ENCODE results near the gene PRKCB. TPM values are rescaled to one million over a fixed set of nuclear protein-coding genes. Genes with fewer than 3 reads are reported as not detected.

PRKCB gene
- total RNA-seq, 1 donor from 2014 or later: 12.7 TPM

DNA sequence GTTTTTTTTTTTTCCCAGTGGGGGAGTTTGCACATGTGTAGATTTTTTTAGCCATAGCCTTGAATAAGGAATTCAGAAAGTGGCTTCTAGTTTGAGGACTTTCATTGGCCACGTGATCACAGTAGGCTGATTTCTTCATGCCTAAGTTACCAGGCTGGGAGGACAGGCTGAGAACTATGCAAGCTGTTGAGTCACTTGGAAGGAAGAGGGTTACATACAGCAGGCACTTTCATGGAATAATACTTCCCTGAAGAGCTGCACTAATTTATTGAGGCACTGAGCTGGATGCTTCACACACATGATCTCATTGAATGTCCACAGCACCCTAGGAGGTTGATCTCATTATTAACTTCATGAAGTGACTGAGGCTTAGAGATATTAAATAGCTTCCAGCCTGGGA lies 22.8 kb downstream of the PRKCB start:
- DNase-seq (ENCODE audit: low spot score) (no peak), ATAC-seq (no peak)
- intact Hi-C loops (cut with DNase I): loop anchor here (10.0 kb wide), 1 partner anchor 266 kb away; no protein-coding TSS in a partner anchor

DNA sequence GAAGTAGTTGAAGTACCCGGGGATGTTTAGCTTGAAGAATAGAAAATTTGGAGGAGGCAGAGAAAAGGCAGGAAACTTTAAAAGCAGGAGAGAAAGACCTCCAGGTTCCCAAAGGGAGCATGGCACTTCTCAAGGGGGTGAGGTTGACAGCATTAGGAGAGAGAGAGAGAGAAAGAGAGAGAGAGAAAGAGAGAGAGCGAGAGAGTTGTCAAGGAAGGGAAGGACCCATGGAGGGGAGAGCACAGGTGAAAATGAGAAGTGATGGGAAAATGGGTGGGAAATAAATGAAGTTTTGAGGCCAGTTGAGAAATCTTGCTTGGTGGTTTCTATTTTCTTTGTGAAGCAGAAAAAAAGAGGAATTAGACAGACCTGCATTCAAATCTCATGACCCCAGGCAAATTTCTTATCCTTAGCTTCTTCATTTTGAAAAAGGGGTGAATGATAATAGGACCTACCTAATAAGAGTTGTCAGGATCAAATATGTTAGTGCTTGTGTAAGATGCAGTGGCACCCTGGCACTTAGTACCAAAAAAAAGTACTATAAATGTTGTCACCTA lies 24.0 kb downstream of the PRKCB start:
- DNase-seq (ENCODE audit: low spot score): no peak
- ATAC-seq: no peak
- intact Hi-C loops (cut with DNase I): loop anchor here (10.0 kb wide), 1 partner anchor 265 kb away; no protein-coding TSS in a partner anchor

DNA sequence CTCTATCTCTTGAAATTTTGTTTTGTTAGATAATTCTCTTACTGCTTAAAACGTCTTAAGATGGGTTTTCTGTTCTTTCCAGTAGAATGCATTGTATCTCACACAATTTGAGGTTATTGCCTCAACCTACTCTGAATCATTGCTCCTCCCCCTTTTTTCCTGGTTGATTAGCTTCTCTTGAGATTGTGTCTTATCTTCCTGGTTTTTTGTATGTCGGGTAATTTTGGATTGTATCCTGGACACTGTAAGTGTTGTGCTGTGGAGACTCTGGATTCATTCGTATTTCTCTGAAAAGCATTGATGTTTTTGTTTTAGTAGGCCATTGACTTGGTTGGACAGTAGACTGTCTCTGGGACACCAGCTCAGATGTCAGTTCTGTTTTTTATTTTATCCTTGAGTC lies 26.1 kb downstream of the PRKCB start:
- DNase-seq (ENCODE audit: low spot score): no peak

DNA sequence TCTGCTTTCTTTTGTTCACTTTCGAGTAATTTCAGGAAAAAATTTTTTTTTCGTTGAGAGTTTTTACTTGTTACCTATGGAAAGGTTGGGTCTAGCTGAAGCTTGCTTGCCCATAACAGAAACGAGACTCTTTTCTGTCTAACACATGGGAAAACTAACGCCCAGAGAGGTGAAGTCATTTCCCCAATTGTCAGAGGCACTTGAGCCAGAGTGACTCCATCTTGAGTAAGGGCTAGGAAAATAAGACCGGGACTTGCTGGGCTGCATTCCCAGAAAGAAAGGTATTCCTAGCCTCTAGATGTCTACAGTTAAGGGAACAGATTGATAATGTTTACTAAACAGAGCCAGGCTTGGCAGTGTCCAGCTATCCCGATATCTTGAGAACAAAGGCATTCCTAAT lies 26.8 kb downstream of the PRKCB start:
- intact Hi-C loops (cut with DNase I): no loop called here
- no peak for ATAC-seq
- no peak for DNase-seq (ENCODE audit: low spot score)

More for the DNA sequence above, 26.1 kb downstream of the PRKCB start:
- intact Hi-C loops (cut with DNase I): no loop called here
- no peak for ATAC-seq

DNA sequence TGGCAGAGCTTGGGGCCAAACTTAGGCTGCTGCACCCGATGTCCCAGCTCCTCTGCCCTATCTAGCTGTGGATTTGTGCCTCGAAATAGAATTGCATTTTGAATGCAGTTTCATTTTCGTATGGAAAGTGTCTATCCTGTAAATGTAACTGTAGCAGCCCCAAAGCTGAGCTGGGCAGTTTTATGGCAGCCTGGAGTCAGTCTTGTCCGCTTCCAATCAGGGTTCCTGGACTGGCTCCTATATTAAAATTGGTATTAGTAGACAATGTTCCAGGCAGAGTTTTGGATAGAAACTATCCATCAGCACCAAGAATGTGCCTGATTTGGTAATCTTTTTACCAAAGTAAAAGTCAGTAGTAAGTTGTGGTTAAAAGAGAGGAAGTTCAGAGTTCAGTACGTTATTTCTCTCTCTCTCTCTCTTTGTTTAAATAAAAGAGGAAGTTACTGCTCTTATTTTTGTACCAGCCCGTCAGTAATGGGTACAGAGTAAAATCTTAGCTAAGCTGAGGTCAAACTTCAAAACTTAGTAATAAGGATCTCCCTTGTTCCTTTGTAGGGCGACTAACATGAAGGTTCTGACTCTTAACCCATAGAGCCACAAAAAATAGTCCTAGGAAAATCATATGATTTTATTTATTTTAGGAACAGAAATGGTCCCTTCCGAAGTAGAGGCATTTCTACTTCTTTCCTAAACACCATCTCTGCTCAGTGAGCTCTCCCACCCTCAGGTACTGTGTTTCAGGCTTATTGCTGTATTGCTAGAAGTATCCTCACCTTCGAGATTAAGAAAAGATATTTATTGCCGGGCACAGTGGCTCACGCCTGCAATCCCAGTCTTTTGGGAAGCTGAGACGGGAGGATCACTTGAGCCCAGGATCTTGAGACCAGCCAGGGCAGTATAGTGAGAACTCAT lies 28.0 kb downstream of the PRKCB start:
- DNase-seq (ENCODE audit: low spot score) (no peak), ATAC-seq (peak; percentile 60)
- intact Hi-C loops (cut with DNase I): no loop called here

DNA sequence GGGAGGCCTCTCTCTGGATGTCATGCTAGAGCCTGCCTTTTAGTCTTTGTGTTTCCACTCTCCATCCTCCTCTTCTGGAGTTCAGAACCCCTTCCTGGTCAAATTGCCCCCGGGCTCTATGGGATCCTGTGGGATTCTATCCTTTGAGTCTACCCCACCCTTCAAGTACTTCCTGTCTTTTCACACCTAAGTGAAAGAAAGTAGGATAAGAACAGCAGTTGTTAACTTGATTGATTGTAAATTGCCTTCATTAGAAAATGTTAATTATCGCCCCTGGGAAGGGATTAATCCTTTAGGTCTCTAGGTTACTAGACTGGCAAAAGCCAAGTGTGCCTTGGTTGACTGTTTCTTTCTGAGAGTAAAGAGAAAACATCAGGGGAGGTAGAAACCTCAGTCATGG lies 30.1 kb downstream of the PRKCB start:
- no peak for ATAC-seq
- intact Hi-C loops (cut with DNase I): no loop called here

DNA sequence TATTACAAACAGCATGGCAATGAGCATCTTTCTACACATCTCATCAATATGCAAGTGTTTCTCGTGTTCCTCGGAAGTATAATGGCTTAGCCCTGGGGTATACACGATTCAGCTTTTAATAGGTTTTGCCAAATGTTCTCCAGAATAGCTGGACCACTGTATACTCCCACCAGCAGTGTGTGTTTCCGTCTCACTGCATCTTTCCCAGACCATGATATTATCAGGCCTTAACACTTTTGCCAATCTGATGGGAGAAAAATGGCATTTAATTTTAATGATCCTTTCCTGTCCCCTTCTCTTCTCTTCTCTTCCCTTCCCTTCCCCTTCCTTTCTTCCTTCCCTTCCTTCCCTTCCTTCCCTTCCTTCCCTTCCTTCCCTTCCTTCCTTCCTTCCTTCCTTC lies 30.8 kb downstream of the PRKCB start:
- ATAC-seq (no peak), DNase-seq (ENCODE audit: low spot score) (no peak)
- intact Hi-C loops (cut with DNase I): no loop called here

More for the DNA sequence above, 30.1 kb downstream of the PRKCB start:
- no peak for DNase-seq (ENCODE audit: low spot score)

DNA sequence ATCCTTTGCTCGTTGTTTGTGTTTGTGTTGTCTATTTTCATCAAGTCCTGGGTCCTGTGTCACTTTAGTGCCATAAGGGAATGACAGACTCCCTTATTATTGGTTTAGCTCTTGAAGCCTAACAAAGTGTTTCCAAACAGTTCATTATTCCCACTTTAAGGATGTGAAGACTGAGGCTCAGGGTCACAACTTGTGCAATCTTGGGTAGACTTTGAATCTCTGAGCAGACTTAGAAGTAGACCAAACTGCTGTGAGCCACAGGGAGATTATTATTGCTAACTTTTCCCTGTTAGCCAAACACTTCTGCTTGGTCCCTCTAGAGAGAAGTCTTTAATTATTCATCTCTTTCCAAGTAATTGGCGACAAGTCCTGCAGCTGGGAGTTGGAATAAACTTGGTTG lies 31.8 kb downstream of the PRKCB start:
- ATAC-seq (no peak), DNase-seq (ENCODE audit: low spot score) (no peak)
- intact Hi-C loops (cut with DNase I): no loop called here

DNA sequence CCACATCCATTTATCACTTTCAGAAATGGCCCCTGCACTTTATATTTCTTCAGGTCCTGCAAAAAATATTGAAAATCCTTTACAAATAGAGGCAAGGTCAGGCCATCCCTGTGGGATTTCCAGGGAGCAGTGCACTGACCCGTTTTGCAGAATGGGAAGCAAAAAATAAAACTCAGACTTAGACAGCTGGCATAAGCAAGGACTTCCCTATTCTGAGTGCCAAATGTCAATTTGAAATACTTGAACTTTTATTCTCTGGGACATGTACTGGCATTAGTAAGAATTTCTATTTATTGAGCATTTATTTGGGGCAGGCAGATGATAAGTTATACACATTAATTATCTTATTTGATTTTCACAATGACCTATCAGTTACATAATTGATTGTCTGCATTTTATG lies 32.4 kb downstream of the PRKCB start:
- ATAC-seq: no peak
- intact Hi-C loops (cut with DNase I): no loop called here

DNA sequence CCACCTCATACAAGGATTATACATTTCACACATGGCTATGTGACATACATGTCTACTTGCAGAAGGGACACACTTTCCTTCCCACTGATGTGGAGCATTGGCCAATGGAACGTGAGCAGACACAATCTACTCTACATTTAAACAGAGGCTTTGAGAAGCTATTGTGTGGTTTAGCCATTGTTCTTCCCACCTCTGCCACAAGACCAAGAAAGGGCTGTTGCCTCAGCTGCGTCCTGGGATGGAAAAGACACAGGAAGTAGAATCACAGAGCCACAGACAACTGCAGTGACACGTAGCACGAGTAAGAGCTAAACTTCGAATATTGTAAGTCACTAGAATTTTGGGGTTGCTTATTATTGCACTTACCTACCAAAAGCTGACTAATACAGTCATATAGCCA lies 33.3 kb downstream of the PRKCB start:
- no peak for DNase-seq (ENCODE audit: low spot score)
- no peak for ATAC-seq
- intact Hi-C loops (cut with DNase I): no loop called here

More for the DNA sequence above, 32.4 kb downstream of the PRKCB start:
- DNase-seq (ENCODE audit: low spot score): no peak

DNA sequence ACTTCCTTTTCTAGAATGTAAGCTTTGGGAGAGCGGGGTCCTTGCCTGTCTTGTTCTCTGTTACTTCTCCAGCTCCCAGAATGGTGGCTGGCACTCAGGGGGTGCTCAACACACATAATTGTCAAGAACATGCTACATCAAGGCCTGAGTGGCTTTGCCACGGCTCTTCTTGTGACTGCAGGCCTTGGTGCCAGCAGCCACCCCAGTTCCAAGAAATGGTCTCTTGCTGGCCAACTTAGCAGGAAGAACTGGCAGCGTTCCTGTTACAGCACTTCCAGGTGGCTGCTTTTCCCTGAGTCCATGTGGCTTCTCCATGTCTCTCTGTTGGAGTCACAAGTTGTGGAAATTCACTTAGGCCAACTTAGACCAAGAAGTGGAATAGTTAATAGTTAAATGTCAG lies 36.1 kb downstream of the PRKCB start:
- DNase-seq (ENCODE audit: low spot score) (no peak), ATAC-seq (no peak)
- intact Hi-C loops (cut with DNase I): no loop called here

DNA sequence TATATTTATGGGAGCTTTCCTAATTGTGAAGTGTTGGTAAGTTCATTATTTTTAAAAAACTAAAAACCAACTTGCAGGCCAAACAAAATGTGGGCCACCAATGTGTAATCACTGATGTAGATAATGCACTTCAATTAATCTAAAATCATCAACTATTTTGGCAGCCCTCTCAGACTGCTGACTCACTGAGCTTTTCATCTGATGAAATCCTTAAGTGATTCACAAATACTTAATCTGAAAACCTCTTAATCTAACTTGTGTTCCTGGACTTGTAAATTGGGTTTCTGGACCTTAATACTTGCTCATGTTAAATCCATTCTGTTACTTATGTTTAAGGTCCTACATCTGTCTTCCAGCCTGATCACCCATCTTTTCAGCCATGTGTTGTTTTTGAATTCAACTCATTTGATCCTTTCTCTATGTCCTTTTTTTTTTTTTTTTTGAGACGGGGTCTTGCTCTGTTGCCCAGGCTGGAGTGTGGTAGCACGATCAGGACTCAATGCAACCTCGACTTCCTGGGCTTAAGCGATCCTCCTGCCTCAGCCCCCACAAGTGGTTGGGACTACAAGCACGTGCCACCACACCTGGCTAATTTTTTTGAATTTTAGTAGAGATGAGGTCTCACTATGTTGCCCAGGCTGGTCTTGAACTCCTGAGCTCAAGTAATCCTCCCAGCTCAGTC lies 39.0 kb downstream of the PRKCB start:
- no peak for DNase-seq (ENCODE audit: low spot score)
- ATAC-seq: no peak
- intact Hi-C loops (cut with DNase I): no loop called here

DNA sequence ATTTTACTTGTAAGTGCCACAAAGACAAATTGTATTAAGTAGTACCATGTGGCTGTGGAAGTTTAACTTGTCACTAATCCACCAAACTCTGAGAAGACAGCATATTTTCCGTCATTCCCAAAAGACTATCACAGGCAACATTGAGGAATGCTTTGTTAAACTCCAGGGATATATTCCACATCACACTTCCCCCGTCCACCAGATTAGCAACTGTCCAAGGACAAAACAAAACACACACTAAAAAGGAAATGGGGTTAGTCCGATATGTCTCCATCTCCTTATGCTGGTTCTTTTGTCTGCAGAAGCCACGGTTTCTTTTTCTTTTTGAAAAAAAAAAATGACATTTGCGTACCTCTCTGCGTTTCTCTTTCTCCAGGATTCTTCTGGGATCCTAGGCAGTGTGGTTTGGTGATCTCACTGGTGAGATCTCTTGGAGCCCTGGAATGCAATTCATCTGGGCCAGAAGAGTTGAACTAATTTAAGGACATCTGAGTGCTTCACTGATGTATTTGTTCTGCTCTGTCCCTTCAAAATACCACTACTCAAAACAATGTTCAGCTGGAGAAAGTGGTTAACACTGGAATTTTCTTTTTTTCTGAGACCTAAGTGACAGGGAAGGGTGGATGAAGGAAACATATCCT lies 40.6 kb downstream of the PRKCB start:
- ATAC-seq: no peak
- DNase-seq (ENCODE audit: low spot score): no peak
- intact Hi-C loops (cut with DNase I): no loop called here

DNA sequence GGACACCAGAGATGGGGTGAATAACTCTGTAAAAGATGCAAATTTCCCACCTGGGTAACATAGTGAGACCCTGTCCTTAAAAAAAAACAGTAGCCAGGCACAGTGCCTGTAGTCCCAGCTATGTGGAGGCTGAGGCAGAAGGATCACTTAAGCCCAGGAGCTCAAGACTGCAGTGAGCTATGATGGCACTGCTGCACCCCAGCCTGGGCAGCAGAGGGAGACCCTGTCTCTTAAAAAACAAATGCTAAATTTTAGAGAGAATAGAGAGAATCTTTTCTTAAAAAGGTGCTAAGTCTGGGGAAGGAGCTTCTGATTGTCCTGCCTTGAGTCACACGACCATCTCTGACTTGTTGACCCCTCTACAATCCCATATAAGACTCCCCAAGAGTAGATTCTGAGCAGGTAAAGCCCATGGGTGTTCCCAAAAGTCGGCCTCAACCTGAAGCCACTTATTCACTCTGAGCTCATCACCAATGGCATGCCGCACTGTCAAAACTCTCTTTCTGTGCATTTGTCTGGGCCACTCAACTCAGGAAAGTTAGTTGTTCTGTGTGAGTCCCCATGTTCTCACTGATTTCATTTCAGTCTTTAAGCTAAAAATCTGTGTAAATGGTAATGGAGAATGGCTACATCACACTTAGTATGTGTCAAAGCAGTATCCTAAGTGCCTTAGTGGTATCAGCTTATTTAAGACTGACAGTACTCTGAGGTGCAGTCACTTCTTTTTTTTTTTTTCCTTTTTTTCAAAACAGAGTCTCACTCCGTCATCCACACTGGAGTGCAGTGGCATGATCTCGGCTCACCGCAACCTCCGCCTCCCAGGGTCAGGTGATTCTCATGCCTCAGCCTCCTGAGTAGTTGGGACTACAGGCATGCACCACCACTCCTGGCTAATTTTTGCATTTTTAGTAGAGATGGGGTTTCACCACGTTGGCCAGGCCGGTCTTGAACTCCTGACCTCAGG lies 41.6 kb downstream of the PRKCB start:
- DNase-seq (ENCODE audit: low spot score) (no peak), ATAC-seq (no peak)
- intact Hi-C loops (cut with DNase I): no loop called here

DNA sequence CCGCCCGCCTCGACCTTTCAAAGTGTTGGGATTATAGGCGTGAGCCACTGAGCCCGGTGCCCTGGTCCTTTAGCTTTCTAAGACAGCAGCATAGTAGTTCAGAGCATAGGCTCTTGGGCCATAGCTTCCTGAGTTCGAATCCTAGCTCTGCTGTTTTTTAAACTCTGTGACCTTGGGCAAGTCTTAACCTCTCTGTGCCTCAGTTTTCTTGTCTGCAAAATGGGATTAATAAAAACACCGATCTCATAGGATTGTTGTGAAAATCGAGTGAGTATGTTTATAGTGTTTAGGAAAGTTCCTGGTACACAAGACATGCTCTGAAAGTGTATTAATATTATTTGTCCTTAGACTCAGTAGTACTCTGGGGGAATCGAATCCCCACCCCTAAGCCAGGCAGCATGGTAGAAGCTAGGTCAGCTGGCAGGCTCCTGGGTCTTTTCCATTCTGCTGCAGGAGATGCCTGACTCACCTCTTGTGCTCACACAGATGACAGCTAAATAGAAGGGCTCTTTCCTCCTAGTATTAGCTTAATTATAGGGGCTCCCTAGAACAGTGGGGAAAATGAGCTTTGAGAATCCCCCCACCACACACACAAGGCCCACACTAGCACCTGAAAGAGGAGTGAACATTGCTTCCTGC lies 44.1 kb downstream of the PRKCB start:
- intact Hi-C loops (cut with DNase I): no loop called here
- no peak for ATAC-seq

DNA sequence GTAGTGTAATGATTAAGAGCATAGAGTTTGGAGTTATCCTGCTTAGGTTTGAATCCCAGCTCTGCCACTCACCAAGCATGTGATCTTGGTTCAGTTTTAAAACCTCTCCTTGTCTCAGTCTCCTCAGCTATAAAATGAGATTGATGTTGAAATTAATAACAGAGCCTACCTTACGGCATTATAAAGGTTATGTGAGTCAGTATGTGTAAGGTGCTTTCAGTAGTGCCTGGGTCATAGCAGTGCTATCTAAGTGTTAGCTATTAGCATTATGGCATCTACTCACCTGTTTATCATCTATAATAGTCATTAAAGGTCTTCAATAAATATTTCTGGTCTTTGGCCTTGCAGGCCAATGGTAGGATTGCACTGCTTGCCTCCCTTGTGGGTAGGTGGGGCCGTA lies 53.4 kb downstream of the PRKCB start:
- intact Hi-C loops (cut with DNase I): no loop called here

More for the DNA sequence above, 44.1 kb downstream of the PRKCB start:
- no peak for DNase-seq (ENCODE audit: low spot score)

DNA sequence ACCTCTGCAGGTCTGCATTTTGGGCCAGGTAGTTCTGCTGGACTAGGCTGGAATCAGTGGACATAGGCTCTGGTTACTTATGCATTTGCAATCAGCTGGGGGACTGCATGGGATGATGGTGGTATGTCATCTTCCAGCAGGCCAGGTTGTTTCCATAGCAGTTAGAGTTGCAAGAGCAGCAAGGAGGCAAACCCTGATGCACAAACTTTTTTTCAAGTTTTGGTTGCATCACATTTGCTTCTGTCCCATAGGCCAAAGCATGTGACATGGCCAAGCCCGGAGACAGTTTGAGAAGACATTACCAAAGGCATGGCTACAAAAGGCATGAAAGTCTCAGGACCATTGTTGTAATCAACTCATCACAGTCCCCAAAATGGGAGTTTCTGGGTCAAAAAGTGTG lies 58.2 kb downstream of the PRKCB start:
- intact Hi-C loops (cut with DNase I): no loop called here
- ATAC-seq: no peak
- no peak for DNase-seq (ENCODE audit: low spot score)

More for the DNA sequence above, 53.4 kb downstream of the PRKCB start:
- ATAC-seq (no peak), DNase-seq (ENCODE audit: low spot score) (no peak)

DNA sequence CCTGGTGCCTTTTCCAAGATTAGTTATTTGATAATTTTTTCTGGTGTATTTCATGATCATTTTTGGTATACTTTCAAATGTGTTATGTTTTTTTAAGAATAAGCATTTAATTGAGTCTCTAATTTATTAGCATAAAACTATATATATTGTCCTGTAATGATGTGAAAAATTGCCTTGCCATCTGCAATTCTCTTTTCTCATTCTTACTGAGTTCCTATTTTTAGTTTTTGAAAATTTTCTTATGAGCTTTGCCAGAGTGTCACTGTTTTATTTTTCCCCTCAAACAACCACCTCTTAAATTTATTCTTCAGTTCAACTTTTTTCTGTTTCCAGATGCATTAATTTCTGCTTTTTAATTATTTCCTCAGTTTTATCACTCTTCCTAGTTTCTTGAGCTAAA lies 59.3 kb downstream of the PRKCB start:
- no peak for DNase-seq (ENCODE audit: low spot score)
- ATAC-seq: no peak
- intact Hi-C loops (cut with DNase I): no loop called here

Measured in sciatic nerve (tissue), 2 donors.